ENCODE measurements around the gene TMEM181.
"Not testable (repeated sequence)": the region's sequence is repeated elsewhere in the genome, so short reads cannot be mapped to it uniquely, and the experiment has no call there.

Gene TMEM181

DNA sequence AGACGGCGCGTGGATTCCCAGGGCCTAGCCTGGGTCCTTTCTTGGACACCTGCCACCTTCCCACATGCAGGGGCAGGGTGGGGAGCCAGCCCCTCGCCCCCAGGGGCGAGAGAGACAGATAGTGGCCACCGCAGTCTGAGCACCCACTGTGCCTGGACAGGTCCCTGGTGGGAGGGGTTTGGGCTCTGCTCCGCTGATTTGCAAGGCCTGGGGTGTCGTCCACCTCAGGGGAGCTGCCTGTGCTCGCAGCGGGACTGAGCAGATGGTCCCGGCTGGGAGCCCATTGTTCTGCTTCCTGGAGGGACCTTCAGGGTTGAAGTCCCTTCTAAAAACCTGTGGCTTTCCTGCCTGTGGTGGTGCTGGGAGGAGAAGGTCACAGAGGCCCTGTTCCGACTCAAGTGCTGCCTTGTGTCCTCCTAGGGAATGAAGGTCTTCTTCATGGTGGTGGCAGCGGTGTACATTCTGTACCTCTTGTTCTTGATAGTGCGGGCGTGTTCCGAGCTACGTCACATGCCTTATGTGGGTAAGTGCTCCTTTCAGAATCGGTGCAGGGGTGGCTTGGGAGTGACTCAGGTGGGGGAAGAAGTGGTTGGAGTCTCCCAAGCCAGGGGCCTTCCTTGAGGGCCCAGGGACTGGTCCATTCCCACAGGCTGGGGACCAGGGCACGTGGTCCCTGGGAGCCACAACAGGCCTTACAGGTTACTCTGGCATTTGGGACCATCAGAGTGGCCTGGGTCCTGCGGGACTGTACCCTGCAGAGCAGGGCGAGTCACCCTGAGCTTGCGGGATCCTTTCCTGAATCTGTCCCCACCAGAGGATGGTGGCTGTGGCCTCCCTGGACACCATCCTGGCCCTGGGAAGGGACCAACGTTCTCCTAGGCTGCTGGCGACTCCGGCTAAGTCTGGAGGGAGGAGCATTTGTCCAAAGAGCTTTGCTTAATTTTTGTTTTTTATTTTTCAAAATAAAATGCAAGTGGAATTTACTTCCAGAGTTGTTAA is 65.1 kb downstream of the TMEM181 start:
- DNase-seq = no peak

DNA sequence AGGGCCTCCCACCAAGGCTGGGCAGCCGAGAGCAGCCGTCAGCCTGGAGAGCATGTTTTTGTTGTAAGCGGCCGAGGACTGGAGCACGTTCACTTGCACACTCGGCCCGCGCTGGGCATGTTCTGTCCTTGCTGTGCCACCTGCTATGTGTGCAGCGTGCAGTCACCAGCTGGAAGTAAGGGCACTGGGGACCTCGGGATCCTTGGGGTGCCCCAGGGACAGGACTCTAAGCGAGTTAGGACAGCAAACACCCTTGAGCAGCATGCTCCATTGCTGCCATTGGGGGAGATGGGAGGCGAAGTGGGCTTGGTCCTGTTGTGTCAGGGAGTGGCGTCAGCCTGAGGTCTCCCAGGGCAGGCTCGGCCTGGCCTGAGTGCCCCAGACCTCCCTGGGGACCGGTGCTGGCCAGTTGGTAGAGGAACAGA is 66.0 kb downstream of the TMEM181 start:
- DNase-seq = no peak

DNA sequence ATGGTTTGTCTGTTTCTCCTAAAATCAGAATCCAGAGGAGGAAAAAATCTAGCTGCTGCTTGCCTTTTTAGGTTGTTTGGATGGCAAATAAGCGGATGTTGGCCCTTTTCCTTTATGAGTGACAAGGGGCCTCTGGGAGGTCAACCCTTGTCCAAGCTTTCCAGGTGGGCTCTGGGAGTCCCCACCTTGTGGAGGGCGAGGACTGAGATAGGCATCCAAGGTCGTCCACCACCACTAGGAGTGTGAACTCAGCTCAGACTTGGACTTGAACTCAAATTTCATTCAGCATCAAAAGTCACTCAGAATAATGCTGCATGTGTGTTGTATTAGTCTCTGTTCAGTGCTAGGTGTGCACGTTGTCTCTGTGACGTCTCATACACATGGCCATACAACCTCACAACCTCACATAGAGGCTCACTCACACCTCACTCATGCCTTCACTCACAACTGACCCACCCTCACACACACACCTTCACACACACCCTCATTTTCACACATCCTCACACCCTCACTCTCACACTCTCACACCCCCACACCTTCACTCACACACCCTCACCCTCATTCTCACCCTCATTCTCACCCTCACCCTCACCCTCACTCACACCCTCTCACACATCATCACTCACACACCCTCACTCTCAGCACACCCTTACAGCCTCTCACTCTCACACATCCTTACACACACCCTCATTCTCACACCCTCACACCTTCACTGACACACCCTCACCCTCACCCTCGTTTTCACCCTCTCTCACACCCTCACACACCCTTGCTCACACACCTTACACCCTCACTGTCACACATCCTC is 66.7 kb downstream of the TMEM181 start:
- no peak for DNase-seq

DNA sequence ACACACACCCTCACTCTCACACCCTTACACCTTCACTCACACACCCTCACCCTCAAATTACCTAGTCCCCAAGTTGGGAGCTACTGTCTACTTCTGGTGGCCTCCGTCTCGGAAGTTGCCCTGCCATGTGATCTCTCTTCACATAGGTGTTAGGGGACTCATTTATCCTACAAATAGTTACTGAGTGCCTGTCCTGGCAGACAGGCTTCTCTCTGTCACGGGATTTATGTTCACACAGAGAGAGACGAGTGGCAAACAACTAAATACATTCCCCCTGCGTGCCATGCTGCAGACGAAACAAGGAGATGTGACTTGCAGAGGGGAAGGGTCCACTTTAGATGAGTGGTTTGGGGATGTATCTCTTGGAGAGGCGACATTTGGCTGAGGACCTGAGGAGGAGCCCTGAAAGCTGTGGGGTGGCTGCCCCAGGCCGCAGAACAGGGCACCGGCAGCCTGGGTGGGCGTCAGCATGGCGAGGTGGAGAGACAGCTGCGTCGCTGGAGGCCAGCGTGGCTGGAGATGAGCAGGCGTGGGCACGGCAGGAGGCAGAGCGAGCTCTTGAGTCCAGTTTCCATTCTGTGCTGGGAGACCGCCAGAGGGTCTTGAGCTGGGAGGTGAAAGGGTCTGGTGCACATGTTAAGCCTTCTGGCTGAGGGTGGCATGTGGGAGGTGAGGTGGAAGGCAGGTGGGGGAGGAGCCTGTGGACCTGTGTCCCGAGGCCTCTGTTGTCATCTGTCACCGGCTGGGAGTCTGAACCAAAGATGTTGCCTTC is 67.5 kb downstream of the TMEM181 start:
- DNase-seq = no peak

DNA sequence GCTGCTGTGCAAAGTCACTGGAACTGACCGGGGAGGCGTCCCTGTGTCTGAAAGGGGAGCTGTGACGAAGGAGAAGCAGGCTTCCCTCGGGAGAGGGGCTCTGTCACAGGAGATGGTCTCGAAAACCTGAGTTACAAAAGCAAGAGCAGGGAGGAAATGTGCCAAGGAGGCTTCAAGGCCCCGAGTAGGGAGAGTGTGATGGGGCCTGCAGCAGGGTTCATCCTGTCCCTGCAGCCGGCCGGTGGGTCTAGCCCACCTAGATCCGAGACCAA is 68.0 kb downstream of the TMEM181 start:
- no peak for DNase-seq

DNA sequence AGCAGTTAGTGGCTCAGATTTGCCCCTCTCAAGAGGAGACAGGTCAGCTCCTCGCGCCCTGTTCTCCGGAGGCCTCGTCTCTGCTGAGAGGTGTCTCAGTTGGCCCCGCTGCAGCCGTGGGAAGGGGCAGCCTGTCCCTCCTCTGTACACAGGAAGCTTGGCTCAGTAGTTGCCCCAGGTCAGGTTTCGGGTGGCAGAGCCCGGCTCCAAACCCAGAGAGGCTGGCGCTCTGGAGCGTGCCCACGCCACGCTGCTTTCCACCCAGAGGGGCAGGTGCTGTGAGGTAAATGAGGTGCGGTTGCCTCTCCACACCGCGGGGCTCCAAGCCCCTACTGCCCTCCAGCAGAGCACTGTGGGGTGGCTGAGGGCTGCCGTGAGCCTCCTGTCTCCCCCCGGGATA is 68.7 kb downstream of the TMEM181 start:
- DNase-seq = no peak

DNA sequence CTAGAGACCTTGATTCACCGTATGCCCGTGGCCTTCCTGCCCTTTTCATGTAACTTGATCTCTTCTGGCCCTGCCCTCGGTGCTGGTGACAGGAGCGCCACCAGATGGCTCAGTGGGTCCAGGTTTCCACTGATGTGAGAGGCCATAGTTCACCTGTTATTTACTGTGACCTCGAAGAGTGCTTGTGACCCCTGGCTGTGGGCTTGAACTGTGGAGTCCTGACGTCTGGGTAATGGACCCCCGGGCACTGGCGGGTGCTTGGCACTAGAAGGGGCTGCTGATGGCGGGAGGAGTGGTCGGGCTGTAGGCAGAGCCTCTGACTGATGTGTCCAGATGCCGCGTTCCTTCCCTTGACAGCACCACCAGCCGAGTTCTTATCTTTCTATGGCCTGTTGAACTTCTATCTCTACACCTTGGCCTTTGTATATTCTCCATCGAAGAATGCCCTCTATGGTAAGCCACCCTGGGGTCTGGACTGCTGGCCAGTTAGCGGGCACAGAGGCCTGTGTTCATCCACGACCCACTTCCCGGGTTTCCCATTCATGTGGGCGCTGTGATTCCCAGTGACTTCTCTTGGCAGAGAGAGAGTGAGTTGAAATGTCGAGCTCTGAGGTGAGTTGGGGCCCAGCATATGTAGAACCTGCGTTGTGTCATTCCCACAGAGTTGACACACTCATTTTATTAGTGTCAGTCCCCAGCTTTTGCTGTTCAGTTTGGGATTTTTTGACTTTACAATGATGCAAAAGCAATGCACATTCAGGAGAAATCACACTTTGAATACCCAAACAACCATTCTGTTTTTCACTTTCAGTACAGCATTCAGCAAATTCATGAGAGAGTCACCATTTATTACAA is 69.7 kb downstream of the TMEM181 start:
- DNase-seq = no peak

DNA sequence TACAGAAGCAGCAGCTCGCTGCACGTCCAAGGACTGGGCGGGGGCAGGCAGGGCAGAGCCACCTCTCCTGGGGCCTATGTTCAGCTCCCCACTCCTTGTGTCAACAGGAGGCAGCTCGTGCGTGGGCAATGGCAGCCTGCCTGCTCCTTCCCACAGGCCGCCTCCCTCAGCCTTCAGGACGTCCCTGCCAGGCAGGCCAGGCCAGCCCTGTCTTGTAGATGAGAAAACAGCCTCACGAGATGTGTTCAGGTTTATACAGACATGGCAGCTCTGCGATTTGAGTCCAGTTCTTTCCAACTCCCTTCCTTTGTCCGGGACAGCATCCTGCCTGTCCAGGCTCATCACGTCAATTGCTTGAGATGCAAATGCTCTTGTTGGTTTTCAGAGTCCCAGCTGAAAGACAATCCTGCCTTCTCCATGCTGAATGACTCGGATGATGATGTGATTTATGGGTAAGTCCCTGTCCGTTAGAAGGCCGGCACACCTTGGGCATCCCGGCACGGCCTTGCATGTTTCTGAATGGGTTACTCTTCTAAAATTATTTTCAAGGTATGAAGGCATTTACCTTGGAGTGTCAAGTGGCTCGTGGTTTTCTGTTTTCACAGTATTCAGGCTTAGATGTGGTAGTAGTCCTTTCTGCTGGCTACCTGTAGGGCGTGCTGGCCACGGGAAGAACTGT is 71.2 kb downstream of the TMEM181 start:
- DNase-seq = no peak

DNA sequence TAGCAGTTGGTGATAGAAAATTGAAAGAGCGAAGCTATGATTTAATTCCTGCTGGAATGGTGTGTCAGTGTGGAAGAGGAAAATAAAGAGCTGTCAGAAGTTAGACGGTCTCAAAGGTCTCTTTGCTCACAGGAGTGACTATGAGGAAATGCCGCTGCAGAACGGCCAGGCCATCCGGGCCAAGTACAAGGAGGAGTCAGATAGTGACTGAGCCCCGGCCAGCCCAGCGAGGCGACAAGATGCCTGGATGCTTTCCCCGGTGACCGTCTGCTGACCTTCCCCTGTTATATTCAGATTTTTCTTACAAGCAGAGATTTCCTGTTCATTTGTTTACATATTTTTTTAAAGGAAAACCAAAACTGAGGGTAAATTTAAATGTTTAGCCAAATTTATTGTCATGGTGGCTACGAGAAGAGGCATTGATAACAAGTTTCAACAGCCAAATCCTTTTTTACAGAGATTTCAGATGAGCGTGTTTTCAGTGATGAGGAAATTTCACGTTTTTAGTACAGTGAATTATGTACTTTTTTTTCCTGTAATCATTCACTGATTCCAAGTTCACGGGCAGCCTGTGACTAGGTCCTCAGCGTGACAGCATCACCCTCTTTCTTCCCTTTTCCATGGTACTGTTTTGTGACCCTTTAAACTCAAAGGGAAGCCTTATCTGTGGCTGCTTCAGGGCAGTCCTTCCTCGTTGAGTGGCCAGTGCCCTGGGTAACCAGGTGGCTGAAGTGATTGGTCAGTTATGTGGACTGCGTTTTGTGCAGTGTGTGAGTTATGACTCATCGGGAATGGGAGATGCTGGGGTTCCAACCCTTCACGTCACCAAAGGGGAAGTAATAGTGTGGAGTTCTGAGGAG is 72.0 kb downstream of the TMEM181 start:
- DNase-seq = no peak

DNA sequence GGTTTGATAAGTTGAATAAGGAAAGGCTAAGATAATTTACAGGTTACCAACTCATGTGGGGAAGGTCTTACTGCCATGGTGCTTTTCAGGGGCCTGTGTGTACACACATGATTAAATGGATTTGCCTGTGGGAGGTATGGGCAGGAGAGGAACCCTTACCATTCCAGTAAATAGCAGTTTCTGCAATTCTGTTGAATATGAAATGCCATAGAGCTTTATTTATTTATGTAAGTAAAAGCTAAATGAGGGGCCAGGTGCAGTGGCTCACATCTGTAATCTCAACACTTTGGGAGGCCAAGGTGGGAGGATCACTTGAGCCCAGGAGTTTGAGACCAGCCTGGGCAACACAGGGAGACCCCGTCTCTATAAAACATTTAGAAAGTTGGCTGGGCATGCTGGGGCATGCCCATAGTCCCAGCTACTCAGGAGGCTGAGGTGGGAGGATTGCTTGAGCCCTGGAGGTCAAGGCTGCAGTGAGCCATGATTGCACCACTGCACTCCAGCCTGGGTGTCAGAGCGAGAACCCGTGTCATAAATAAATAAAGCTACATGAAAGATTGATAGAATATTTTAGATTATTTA is 72.7 kb downstream of the TMEM181 start:
- not testable (repeated sequence) for DNase-seq

DNA sequence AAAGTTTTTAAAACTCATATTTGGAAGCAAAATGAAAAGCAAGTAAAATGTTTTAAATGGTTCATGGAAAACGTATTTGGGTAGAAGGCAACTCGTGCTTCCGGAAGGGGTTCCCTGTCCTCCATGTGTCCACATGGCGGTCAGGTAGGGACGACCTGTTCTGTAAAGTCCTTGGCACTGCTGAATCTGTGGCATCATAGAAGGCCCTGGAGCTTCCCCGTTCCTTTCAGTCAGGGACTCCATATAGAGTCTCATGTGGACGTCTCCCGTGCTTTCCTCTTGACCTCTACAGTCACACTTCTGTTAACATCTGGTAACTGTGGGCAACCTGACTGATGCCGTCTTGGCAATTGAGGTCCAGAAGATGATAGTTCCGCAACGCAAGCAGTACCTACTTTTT is 73.2 kb downstream of the TMEM181 start:
- no peak for DNase-seq

DNA sequence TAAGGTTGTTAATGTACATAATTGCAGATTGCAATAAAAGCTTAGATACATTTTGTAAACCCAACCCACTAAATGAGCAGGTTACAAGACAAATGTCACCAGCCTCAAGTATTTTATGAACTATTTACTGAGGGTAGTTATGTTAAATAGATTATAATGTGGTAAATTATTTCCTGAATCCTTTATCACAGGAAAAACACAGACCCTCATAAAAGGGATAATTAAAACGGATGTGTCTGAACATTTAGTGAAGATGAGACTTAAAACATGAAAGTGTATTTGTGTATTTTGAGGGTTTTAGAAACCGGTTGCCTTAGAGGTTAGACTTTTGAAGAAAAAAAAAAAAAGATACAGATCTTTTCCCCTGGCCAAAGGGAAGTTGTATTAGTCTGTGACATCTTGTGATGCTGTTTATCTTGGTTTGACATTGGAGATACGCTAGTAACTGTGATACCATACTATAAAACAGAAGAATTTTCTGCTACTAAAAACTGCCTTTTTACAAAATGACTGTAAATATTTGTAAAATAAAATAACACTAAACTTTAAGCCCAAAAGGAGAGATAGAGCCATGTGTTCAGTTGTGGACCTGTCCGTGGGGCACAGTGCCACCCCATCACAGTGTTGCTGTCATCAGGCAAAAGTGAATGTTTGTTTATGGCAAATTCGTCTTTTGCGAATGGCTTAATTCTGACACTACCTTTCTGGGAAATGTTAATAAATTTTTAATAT is 75.0 kb downstream of the TMEM181 start:
- DNase-seq = no peak

DNA sequence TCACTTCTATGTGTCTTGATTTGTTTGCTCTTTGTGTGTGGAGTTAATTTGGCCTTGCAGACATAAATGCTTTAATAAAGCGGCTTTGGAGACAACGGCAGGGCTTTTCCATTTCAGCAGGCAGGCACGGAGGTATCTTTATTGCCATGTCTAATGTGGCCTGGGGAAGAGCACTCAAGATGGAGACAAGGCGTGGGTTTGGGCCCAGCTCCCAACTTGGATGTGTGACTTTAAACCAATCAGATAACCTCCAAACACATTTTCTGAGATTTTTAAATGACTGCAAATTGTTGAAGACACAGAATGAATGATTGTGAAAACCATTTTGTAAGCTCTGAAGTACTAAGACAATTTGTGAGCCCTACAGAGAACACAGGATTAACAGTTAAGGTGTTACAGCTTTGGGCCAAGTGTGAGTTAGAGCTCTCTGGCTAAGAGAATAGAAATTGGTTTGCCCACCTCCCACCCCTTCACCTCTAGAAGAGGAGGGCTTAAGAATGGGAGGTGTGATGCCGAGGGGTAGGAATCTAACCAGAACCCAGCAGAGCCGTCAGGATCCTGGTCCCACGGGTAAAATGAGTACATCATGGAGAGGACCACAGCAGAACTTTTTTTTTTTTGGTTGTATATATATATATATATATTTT is 75.7 kb downstream of the TMEM181 start:
- DNase-seq = no peak

DNA sequence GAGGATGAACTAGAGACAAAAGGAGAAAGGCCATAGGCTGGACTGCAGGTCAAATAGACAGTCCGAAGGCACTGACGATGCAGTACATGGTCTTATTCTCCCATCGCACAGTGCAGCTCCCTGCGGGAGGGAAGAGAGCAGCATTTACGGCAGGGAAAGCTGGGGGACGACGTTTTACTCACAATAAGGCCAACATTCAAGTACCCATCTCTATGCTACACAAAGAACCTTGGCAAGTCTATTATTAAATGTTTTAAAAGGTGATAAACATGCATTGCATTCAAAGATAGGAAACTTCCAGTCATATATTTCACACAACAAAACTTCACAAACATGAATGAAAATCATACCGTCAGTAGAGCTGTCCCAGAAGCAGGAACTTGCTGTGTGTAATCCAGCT is 76.9 kb downstream of the TMEM181 start:
- DNase-seq = no peak

DNA sequence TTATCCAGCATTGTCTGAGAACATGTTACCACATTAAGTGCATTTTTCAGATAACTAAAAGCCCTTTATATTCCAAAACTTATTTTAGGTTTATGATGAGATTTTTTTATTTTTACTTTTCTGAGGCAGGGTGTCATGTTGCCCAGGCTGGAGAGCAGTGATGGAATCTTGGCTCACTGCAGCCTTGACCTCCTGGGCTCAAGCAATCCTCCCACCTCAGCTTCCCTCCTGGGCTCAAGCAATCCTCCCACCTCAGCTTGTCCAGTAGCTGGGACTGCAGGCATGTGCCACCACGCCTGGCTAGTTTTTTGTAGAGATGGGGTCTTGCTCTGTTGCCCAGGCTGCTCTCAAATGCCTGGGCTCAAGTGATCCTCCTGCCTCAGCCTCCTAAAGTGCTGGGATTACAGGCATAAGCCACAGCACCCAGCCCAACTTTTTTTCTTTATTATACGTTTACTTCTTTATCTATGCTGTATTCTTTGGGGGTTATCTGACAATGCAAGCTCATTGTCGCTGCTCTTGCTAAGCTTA is 78.5 kb downstream of the TMEM181 start:
- no peak for DNase-seq

DNA sequence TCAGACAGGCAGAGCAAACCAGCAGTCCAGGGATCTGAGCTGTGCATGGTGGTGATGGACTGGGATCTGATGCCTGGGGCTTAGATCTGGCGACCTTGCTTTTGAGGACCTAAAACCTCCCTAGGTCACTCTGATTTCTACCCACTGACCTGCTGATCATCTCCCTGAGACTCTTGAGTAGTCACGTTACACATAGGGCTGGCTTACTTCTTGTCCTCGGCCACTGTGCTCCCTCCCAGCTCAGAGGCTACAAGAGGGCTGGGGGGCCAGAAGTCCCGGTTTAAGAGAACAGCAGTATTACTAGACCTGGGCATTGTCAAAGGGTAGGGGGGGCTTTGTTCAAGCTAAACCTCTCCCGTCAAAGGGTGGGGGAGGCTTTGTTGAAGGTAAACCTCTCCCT is 79.2 kb downstream of the TMEM181 start:
- DNase-seq = no peak

DNA sequence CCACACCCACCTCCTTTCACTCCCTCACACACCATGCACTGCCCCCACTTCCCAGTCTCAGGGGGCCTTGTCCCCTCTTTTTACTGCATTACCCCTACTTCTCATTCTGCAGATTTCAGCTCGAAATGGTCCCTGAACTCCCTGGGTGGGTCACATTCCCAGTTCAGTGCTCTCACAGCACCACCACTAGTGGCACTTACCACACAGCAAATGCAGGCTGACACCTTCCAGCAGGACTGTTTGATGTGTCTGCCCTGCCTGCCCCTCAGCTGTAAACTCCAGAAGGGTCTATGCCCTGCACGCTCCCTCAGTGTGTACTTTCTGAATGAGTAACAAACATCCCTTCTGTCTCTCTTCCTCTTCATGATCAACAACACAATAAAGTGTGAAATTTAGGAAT is 80.6 kb downstream of the TMEM181 start:
- DNase-seq = no peak

DNA sequence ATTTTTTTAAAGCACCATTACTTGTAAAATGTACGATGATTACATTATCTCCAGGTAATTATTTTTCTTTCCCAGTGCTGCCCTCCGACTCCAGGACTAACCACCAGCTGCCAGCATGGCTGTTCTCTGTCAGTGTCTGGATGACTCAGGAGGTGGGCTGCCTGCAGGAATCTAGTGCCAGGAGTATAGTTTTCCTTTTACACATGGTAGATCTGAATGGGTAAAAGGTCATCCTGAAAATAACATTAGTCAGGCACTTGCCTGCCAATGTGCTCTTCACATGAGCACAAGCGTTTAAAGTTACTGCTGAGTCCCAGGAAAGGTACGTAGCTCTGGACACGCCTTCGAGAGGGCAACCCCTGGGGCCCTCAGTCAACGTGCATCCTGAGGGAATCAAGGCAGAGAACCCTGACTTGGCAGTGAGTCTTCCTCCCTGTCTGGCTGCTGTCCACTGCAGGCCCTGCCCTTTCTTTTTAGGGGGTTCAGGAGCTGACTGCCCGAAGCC is 82.3 kb downstream of the TMEM181 start:
- no peak for DNase-seq

DNA sequence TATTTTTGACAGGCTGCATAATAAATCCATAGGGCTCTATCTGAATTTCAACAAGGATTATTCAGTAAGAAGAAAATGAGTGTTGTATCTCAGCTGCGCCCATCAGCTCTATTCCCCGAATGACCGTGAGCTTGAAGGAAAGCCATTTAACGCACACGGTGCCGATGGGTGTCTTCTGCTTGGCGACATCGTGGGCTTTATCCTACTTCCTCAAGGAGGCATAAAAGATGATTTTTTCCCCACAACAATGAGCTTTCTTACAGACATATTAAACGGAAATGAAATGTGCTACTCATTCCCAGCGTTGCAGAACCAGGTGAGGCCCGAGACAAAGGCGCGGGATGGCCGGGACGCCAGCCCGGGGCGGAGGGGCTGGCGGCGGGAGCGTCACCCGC is 83.9 kb downstream of the TMEM181 start:
- DNase-seq = no peak

Measured in activated T-cell treated with anti-CD3 and anti-CD28 coated beads for 4 hours (primary cell).